H1 (cell line): ENCODE measurements around the gene NID1.

Experiments used
- CEBPB ChIP-seq: IDR thresholded peaks from 2 replicates; pipeline ENCODE4 v1.6.1; 2012; ENCODE audit warnings: low read depth, low read length
- MAFK ChIP-seq: IDR thresholded peaks from 2 replicates; pipeline ENCODE4 v1.6.1; 2012; ENCODE audit warnings: low read depth, mild to moderate bottlenecking, improper control_type of control experiment, low read length
- POLR2AphosphoS5 ChIP-seq: IDR thresholded peaks from 2 replicates; pipeline ENCODE4 v1.6.1; 2011; ENCODE audit warnings: low read depth, low read length

DNA sequence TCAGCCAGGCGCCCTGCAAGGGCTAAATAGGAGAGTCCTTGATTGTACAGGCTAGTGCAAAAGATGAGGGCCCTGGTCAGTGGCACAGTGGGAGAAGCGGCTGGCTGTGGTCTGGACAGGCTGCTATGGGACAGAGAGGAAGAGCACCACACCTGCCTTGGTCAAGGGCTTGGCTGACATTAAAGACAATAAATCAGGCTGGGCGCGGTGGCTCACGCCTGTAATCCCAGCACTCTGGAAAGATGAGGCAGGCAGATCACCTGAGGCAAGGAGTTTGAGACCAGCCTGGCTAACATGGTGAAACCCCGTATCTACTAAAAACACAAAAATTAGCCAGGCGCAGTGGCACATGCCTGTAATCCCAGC lies 62.9 kb downstream of the NID1 start:
- no peak for TF ChIP-seq POLR2AphosphoS5
- TF ChIP-seq CEBPB = no peak
- TF ChIP-seq MAFK = no peak
